ENCODE results near the gene PACSIN1.

The PACSIN1 gene

DNA sequence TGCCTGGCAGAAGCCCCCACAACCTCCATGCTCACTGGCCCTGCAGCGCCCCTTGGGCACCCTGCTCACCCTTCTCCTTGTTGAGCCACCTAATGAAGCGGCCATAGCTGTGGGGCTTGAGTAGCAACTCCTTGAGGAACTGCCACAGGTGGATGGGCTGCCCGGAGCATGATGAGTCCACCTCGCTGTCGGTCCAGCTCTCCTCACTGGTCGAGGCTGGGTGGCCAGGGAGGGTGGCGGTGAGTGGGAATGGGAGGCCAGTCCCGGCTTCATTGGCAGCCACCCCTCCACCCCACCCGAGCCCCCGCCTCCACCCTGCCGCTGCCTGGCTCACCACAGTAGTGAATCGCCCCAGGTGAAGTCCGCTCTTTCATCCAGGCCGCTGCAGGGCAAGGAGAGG is 73.3 kb downstream of the PACSIN1 start:
- H3K4me1 ChIP-seq (ENCODE audit: control insufficient read depth, insufficient read depth, low read length, poor library complexity, severe bottlenecking): peaks cover 11% of the 10 kb centered on the region
- no peak overlapping the region for H3K4me3 ChIP-seq (ENCODE audit: extremely low read depth, insufficient read depth, low read length, poor library complexity, severe bottlenecking)
- no peaks in the 10 kb centered on the region for H3K36me3 ChIP-seq (ENCODE audit: control insufficient read depth, insufficient read depth, low read length)
- WGBS, 2 experiments (ENCODE audit: insufficient coverage in 2 of 2): 66 to 94% methylated on average over 3 to 5 of the region's 14 CpGs
- no peaks in the 10 kb centered on the region for H3K9me3 ChIP-seq (ENCODE audit: control insufficient read depth, low read length)
- no peak overlapping the region for H3K27ac ChIP-seq (ENCODE audit: low read depth, low read length, severe bottlenecking)

DNA sequence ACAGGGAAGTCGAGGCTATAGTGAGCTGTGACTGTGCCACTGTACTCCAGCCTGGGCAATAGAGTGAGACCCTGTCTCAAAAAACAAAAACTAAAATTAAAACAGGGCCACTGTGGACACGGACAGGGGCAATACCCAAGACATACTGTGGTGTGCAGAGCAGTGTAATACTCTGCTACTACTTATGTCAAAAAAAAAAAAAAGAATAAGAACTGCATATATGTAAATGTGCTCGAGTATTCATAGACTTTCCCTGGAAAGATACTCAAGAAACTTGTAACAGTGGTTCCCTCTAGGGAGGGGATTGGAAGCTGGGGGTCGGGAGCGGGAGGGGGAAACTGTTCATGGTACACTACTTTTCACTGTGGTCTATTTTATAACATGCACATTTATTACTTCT is 74.3 kb downstream of the PACSIN1 start:
- H3K27ac ChIP-seq (ENCODE audit: low read depth, low read length, severe bottlenecking): no peak overlapping the region
- H3K9me3 ChIP-seq (ENCODE audit: control insufficient read depth, low read length): no peaks in the 10 kb centered on the region
- H3K4me1 ChIP-seq (ENCODE audit: control insufficient read depth, insufficient read depth, low read length, poor library complexity, severe bottlenecking): peaks cover 12% of the 10 kb centered on the region
- no peak overlapping the region for H3K4me3 ChIP-seq (ENCODE audit: extremely low read depth, insufficient read depth, low read length, poor library complexity, severe bottlenecking)
- H3K36me3 ChIP-seq (ENCODE audit: control insufficient read depth, insufficient read depth, low read length): no peaks in the 10 kb centered on the region
- no CpG with 5 or more reads among the region's 5 CpGs for WGBS, 2 experiments (ENCODE audit: insufficient coverage in 2 of 2)

DNA sequence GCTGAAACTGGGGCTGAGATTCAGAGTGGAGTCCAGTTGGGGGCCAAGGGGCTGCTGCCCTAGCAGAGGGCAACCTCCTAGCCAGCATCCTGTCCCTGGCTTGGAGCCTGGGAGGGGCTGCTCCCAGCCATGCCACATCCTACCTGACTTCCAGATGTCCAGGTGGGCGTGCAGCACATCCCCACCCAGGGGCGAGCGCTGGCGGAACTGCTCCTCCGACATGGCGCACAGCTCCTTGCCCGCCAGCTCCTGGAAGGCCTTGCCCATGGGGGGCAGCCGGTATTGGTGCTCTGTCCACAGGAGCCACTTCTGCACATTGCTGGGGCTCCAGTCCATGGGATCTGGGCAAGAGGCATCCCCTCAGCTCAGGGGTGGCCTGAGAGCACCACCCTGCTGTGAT is 75.0 kb downstream of the PACSIN1 start:
- H3K4me3 ChIP-seq (ENCODE audit: extremely low read depth, insufficient read depth, low read length, poor library complexity, severe bottlenecking): no peak overlapping the region
- H3K36me3 ChIP-seq (ENCODE audit: control insufficient read depth, insufficient read depth, low read length): no peaks in the 10 kb centered on the region
- H3K4me1 ChIP-seq (ENCODE audit: control insufficient read depth, insufficient read depth, low read length, poor library complexity, severe bottlenecking): peaks cover 12% of the 10 kb centered on the region
- no peaks in the 10 kb centered on the region for H3K9me3 ChIP-seq (ENCODE audit: control insufficient read depth, low read length)
- 96% methylated on average over 8 of the region's 8 CpGs for WGBS, 2 experiments (ENCODE audit: insufficient coverage in 2 of 2)
- H3K27ac ChIP-seq (ENCODE audit: low read depth, low read length, severe bottlenecking): no peak overlapping the region

DNA sequence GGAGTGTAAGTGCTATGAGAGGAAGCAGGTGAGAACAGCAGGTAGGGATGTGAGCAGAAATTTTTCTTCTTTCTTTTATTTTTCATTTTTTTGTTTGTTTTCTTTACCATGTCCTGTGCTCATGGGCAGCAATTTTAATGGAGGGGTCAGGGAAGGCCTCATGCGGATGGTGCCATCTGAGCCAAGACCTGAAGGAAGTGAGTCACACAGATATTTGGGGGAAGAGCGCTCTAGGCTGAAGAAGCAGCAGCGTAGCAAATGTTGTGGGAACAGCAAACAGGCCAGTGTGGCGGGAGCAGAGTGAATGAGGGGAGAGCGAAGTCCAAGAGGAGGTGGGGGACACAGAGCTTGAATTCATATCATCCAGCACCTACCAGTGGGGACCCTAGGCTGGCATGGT is 77.5 kb downstream of the PACSIN1 start:
- Histone ChIP-seq H3K4me3 (ENCODE audit: extremely low read depth, insufficient read depth, low read length, poor library complexity, severe bottlenecking) (no peak overlapping the region), H3K27ac (ENCODE audit: low read depth, low read length, severe bottlenecking) (no peak overlapping the region), H3K4me1 (ENCODE audit: control insufficient read depth, insufficient read depth, low read length, poor library complexity, severe bottlenecking) (peaks cover 12% of the 10 kb centered on the region), H3K9me3 (ENCODE audit: control insufficient read depth, low read length) (no peaks in the 10 kb centered on the region), H3K36me3 (ENCODE audit: control insufficient read depth, insufficient read depth, low read length) (no peaks in the 10 kb centered on the region)
- 90 to 93% methylated on average over 5 of the region's 5 CpGs for WGBS, 2 experiments (ENCODE audit: insufficient coverage in 2 of 2)

DNA sequence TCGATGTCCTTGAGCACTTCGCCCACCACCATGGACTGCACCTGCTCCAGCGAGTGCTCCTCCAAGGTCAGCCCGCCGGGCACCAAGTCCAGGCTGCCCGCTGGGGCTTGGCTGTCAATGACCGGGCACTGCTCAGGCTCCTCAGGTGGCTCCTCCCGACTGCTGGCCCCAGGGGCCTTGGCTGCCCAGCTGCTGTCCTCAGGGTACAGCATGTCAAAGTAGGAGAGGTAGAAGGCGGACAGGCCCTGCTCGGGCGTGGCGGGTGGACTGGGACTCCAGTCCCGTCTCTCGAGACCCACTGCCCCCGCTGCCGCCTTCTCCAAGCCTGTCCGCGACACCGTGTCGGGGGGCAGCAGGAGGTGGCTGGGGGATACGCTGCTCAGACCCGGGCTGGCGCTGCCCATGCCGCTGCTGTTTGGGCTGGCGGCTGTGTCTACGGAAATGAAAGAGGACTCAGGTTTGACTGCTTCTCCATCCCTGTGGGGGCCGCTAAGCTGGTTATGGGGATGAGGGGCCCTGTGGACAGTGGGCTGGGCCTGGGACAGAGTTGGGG is 78.3 kb downstream of the PACSIN1 start:
- H3K36me3 ChIP-seq (ENCODE audit: control insufficient read depth, insufficient read depth, low read length): no peaks in the 10 kb centered on the region
- no peak overlapping the region for H3K4me3 ChIP-seq (ENCODE audit: extremely low read depth, insufficient read depth, low read length, poor library complexity, severe bottlenecking)
- peaks cover 12% of the 10 kb centered on the region for H3K4me1 ChIP-seq (ENCODE audit: control insufficient read depth, insufficient read depth, low read length, poor library complexity, severe bottlenecking)
- H3K9me3 ChIP-seq (ENCODE audit: control insufficient read depth, low read length): no peaks in the 10 kb centered on the region
- no peak overlapping the region for H3K27ac ChIP-seq (ENCODE audit: low read depth, low read length, severe bottlenecking)
- 94 to 98% methylated on average over 19 to 26 of the region's 27 CpGs for WGBS, 2 experiments (ENCODE audit: insufficient coverage in 2 of 2)

DNA sequence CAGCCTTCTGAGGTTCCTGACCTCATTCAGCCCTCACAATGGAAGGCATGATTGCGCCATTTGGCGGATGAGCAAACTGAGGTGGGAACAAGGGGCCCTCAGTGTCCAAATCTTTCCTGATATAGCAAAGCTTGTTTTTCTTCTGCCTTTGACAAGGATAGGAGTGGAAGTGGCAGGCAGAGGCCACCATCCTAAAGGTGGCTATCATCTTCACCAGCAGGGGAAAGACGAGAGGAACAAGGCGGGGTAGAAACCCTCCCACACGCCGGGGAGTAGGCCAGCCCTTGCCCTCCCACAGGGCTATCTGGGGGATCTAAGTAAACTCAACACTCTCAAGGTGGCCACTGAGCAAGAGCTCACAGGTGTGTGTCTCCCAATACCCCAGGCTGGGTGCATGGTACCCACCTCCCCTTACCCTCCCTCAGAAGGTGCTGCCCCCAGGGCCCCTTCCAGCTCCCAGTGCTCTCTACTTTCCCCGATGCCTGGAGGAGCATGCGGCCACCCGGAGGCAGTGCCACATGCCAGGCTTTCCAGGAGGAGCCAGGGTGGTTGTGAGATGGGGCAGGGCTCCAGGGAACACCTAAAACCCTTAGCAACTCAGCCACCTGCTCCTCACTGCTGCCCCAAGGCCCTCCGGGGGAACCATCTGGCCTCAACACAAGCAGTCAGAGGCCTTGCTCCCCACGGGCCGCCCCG is 79.0 kb downstream of the PACSIN1 start:
- Histone ChIP-seq H3K4me3 (ENCODE audit: extremely low read depth, insufficient read depth, low read length, poor library complexity, severe bottlenecking) (no peak overlapping the region), H3K9me3 (ENCODE audit: control insufficient read depth, low read length) (no peaks in the 10 kb centered on the region), H3K4me1 (ENCODE audit: control insufficient read depth, insufficient read depth, low read length, poor library complexity, severe bottlenecking) (peaks cover 12% of the 10 kb centered on the region), H3K36me3 (ENCODE audit: control insufficient read depth, insufficient read depth, low read length) (no peaks in the 10 kb centered on the region), H3K27ac (ENCODE audit: low read depth, low read length, severe bottlenecking) (no peak overlapping the region)
- WGBS, 2 experiments (ENCODE audit: insufficient coverage in 2 of 2): 87 to 94% methylated on average over 7 to 8 of the region's 13 CpGs

DNA sequence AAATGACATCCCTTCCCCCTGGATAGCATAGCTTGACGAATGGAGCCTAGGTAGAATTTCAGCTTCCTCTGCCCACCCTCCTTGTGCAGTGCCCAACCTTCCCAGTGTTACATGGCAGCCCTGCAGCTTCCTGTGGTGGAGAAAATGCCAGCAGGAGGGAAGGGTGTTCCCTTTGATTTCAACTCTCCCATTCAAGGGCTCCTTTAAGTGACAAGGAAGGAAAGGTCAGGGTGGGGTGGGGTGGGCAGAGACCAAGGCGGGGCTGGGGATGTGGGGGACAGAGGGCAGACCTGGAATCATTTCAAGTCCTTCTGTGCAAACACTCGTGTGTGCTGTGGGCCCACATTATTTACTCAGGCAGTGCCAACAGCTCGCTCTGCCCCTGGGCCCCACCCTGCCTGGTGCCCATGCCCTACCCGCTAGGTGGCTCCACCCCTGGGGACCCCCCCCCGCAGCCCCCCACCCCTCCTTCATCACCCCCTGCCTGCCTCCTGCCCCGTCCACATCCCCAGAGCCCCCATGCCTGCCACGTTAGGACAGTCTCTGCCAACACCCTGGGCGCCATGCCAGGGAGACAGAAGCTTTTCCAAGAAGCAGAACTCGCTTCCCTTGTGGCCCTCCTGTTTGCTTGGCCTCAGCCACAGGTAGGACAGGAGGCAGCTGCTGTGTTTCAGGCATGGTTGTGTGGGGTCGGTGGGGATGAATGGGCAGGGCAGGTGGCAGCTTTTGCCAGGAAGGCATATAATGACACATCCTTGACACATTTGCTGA is 80.9 kb downstream of the PACSIN1 start:
- Histone ChIP-seq H3K27ac (ENCODE audit: low read depth, low read length, severe bottlenecking) (no peak overlapping the region), H3K4me3 (ENCODE audit: extremely low read depth, insufficient read depth, low read length, poor library complexity, severe bottlenecking) (no peak overlapping the region), H3K9me3 (ENCODE audit: control insufficient read depth, low read length) (no peaks in the 10 kb centered on the region), H3K36me3 (ENCODE audit: control insufficient read depth, insufficient read depth, low read length) (no peaks in the 10 kb centered on the region), H3K4me1 (ENCODE audit: control insufficient read depth, insufficient read depth, low read length, poor library complexity, severe bottlenecking) (peaks cover 12% of the 10 kb centered on the region)
- WGBS, 2 experiments (ENCODE audit: insufficient coverage in 2 of 2): 82 to 83% methylated on average over 4 to 9 of the region's 11 CpGs

DNA sequence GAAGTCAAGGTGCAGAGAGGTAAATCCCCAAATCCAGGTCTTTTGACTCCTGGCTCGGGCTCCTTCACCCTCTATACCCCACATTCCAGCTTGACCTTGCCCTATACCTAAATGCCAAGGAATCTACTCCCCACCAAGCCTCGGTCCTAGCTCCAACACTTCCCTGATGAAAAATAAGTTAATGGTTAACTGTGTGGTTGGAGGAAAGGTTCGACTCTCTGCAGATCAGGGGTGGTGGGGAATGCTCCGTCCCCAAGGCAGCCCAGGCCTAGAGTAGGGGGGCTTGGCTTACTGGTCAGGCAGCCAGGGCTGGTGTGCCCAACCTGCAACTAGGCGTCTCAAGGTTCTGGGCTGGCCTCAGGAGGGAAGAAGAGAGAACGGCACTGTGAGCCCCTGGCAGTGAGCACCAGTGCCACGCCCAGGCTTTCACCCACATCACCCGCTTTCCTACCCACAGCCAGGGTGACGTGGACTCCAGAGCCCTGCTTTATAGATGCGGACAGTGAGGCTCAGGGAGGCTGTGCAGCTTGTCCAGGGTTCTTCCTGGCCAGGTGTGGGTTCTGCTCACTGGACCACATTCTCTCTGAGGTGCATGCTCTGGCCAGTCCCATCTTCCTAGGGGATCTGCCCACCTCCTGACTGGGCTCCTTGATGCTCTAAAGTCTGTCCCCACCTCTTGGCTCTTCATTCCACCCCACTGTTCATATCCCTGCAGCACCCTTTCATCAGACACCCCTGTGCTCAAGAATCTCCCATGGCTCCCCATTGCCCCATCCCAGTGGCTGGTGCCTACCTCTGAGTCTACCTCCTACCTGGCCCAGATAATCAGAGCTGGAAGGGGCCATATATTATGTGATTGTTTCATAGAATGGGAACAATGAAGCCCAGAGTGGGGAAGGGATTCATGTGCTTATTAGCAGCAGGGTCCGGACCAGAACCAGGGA is 82.1 kb downstream of the PACSIN1 start:
- peaks cover 12% of the 10 kb centered on the region for H3K4me1 ChIP-seq (ENCODE audit: control insufficient read depth, insufficient read depth, low read length, poor library complexity, severe bottlenecking)
- 89 to 94% methylated on average over 7 to 9 of the region's 11 CpGs for WGBS, 2 experiments (ENCODE audit: insufficient coverage in 2 of 2)
- no peaks in the 10 kb centered on the region for H3K36me3 ChIP-seq (ENCODE audit: control insufficient read depth, insufficient read depth, low read length)
- no peak overlapping the region for H3K4me3 ChIP-seq (ENCODE audit: extremely low read depth, insufficient read depth, low read length, poor library complexity, severe bottlenecking)
- H3K27ac ChIP-seq (ENCODE audit: low read depth, low read length, severe bottlenecking): no peak overlapping the region
- H3K9me3 ChIP-seq (ENCODE audit: control insufficient read depth, low read length): no peaks in the 10 kb centered on the region

DNA sequence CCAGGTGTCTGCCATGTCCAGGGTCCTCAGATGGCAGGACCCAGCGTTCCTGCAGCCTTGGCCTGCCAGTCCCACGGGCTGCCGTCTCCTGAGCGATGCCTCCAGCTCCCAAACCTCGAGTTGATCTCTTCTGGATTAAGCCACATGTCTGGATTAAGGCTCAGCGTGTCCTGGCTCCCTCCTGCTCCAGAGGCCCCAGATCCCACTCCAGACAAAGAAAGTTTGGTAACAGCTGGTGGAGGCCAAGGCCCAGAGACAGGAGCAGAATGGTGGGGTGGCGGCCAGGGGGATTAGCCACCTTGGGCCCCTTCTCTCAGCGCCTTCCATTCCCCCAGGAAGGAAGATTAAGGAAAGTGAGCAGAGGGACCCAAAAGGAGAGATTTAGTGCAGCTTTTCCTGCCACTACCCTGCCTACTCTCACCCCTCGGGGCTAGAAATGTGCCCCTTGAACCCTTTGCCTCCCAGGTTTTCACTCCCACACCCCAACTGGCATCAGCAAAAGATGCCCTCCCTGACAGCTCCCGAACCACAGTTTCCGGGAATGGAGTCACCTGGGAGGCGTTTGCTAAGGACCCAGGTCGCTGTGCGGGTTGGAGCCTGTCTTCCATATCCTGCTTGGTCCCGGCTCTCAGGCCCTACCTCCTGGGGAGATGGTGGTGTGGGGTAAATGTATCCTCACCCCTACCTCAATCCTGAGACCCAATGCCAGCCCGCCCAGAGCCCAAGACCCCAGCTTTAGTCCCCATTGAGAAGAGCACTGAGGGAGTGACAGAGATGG is 83.3 kb downstream of the PACSIN1 start:
- Histone ChIP-seq H3K9me3 (ENCODE audit: control insufficient read depth, low read length) (no peaks in the 10 kb centered on the region), H3K4me1 (ENCODE audit: control insufficient read depth, insufficient read depth, low read length, poor library complexity, severe bottlenecking) (peaks cover under 1% of the 10 kb centered on the region), H3K27ac (ENCODE audit: low read depth, low read length, severe bottlenecking) (no peak overlapping the region), H3K36me3 (ENCODE audit: control insufficient read depth, insufficient read depth, low read length) (no peaks in the 10 kb centered on the region), H3K4me3 (ENCODE audit: extremely low read depth, insufficient read depth, low read length, poor library complexity, severe bottlenecking) (no peak overlapping the region)
- WGBS, 2 experiments (ENCODE audit: insufficient coverage in 2 of 2): 82 to 91% methylated on average over 8 to 12 of the region's 16 CpGs

DNA sequence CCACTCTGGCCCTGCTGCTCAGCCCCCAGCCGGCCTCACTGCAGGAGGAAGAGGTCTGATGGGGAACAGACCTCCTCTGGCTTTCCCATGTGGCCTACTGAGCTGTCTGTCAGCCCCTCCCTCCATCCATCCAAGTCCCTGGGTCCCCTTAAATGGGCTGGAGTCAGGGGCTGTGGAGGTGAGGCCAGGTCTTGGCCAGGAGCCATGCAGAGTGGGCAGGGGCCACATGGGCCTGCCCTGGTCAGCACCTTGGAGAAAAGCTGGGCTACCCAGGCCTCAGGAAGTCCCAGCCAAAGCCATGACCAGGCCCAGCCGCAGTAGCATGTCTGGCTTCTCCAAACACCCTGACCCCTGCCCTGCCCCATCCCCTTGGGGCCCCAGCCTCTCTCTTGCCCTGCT is 83.9 kb downstream of the PACSIN1 start:
- H3K4me1 ChIP-seq (ENCODE audit: control insufficient read depth, insufficient read depth, low read length, poor library complexity, severe bottlenecking): peaks cover 3% of the 10 kb centered on the region
- H3K36me3 ChIP-seq (ENCODE audit: control insufficient read depth, insufficient read depth, low read length): no peaks in the 10 kb centered on the region
- H3K27ac ChIP-seq (ENCODE audit: low read depth, low read length, severe bottlenecking): no peak overlapping the region
- no peak overlapping the region for H3K4me3 ChIP-seq (ENCODE audit: extremely low read depth, insufficient read depth, low read length, poor library complexity, severe bottlenecking)
- WGBS, 2 experiments (ENCODE audit: insufficient coverage in 2 of 2): 94 to 100% methylated on average over 1 to 2 of the region's 2 CpGs
- no peaks in the 10 kb centered on the region for H3K9me3 ChIP-seq (ENCODE audit: control insufficient read depth, low read length)

Data from mesodermal cell (in vitro differentiated cells).